HG03521 (cell line): ENCODE measurements around the gene WNT5B.
"Not testable (repeated sequence)": the region's sequence is repeated elsewhere in the genome, so short reads cannot be mapped to it uniquely, and the experiment has no call there.

ENCODE experiments used
- ATAC-seq: cut with Tn5 transposase; IDR thresholded peaks from one replicate; pipeline ENCODE4 v1.9.1; 2021; ENCODE audit warnings: mild to moderate bottlenecking, moderate library complexity; ENCODE audit not compliant: unreplicated experiment

The WNT5B gene

GRCh38 chr12:1595690-1596347, 33.2 kb upstream of the WNT5B start:
- no peak for ATAC-seq

GRCh38 chr12:1598757-1599156, 30.3 kb upstream of the WNT5B start:
- no peak for ATAC-seq

GRCh38 chr12:1602706-1603105, 26.3 kb upstream of the WNT5B start:
- not testable (repeated sequence) for ATAC-seq

GRCh38 chr12:1603269-1603993, 25.6 kb upstream of the WNT5B start:
- ATAC-seq = no peak

- no peak for ATAC-seq
Observed at GRCh38 chr12:1604464-1604863, 24.6 kb upstream of the WNT5B start.

- ATAC-seq = peak; percentile 33
Observed at GRCh38 chr12:1605129-1606020, 23.7 kb upstream of the WNT5B start.

GRCh38 chr12:1606021-1606622, 22.9 kb upstream of the WNT5B start:
- ATAC-seq = peak; percentile 38

- no peak for ATAC-seq
Observed at GRCh38 chr12:1607940-1608712, 20.9 kb upstream of the WNT5B start.

GRCh38 chr12:1608713-1609119, 20.3 kb upstream of the WNT5B start:
- no peak for ATAC-seq

- no peak for ATAC-seq
Observed at GRCh38 chr12:1610072-1610643, 18.9 kb upstream of the WNT5B start.

- ATAC-seq = no peak
Observed at GRCh38 chr12:1611803-1612572, 17.0 kb upstream of the WNT5B start.

- no peak for ATAC-seq
Observed at GRCh38 chr12:1613860-1614259, 15.2 kb upstream of the WNT5B start.

GRCh38 chr12:1614360-1614759, 14.7 kb upstream of the WNT5B start:
- ATAC-seq = no peak

GRCh38 chr12:1616233-1617066, 12.6 kb upstream of the WNT5B start:
- no peak for ATAC-seq

- ATAC-seq = no peak
Observed at GRCh38 chr12:1618489-1618888, 10.5 kb upstream of the WNT5B start.

- no peak for ATAC-seq
Observed at GRCh38 chr12:1619159-1619558, 9.9 kb upstream of the WNT5B start.

- ATAC-seq = no peak
Observed at GRCh38 chr12:1619587-1619986, 9.4 kb upstream of the WNT5B start.

- no peak for ATAC-seq
Observed at GRCh38 chr12:1620092-1620491, 8.9 kb upstream of the WNT5B start.
